ENCODE measurements around the gene TSHZ2.

The TSHZ2 gene

GRCh38 chr20:53488775-53489272 is 516.7 kb downstream of the TSHZ2 start:
- Histone ChIP-seq H3K9ac (ENCODE audit: low read depth in 1 of 2, low read length in 2 of 2) (no peak overlapping the region), H3K27ac (ENCODE audit: low read depth in 2 of 2, low read length in 2 of 2) (no peak overlapping the region), H3K27me3 (ENCODE audit: control insufficient read depth in 2 of 2, insufficient read depth in 2 of 2, low read length in 2 of 2) (no peaks in the 10 kb centered on the region), H3K4me3 (ENCODE audit: low read length in 2 of 2) (no peak overlapping the region), H3K4me1 (ENCODE audit: control insufficient read depth in 2 of 2, insufficient read depth in 2 of 2, low read length in 2 of 2) (no peaks in the 10 kb centered on the region), H3K36me3 (ENCODE audit: control insufficient read depth in 2 of 2, insufficient read depth in 2 of 2, low read length in 2 of 2) (no peaks in the 10 kb centered on the region), H3K9me3 (ENCODE audit: control insufficient read depth in 2 of 2, low read length in 2 of 2) (no peaks in the 10 kb centered on the region)

- no peaks in the 10 kb centered on the region for H3K36me3 ChIP-seq (ENCODE audit: control insufficient read depth in 2 of 2, insufficient read depth in 2 of 2, low read length in 2 of 2)
- no peaks in the 10 kb centered on the region for H3K27me3 ChIP-seq (ENCODE audit: control insufficient read depth in 2 of 2, insufficient read depth in 2 of 2, low read length in 2 of 2)
- no peak overlapping the region for H3K4me3 ChIP-seq (ENCODE audit: low read length in 2 of 2)
- H3K9me3 ChIP-seq (ENCODE audit: control insufficient read depth in 2 of 2, low read length in 2 of 2), result no peaks in the 10 kb centered on the region
- H3K4me1 ChIP-seq (ENCODE audit: control insufficient read depth in 2 of 2, insufficient read depth in 2 of 2, low read length in 2 of 2), result no peaks in the 10 kb centered on the region
- H3K27ac ChIP-seq (ENCODE audit: low read depth in 2 of 2, low read length in 2 of 2), result no peak overlapping the region
- H3K9ac ChIP-seq (ENCODE audit: low read depth in 1 of 2, low read length in 2 of 2), result no peak overlapping the region
These were observed 517.4 kb downstream of the TSHZ2 start for GRCh38 chr20:53489528-53489927.

GRCh38 chr20:53490620-53491019 is 518.5 kb downstream of the TSHZ2 start:
- Histone ChIP-seq H3K27me3 (ENCODE audit: control insufficient read depth in 2 of 2, insufficient read depth in 2 of 2, low read length in 2 of 2) (no peaks in the 10 kb centered on the region), H3K4me3 (ENCODE audit: low read length in 2 of 2) (no peak overlapping the region), H3K4me1 (ENCODE audit: control insufficient read depth in 2 of 2, insufficient read depth in 2 of 2, low read length in 2 of 2) (no peaks in the 10 kb centered on the region), H3K9ac (ENCODE audit: low read depth in 1 of 2, low read length in 2 of 2) (no peak overlapping the region), H3K27ac (ENCODE audit: low read depth in 2 of 2, low read length in 2 of 2) (no peak overlapping the region), H3K36me3 (ENCODE audit: control insufficient read depth in 2 of 2, insufficient read depth in 2 of 2, low read length in 2 of 2) (no peaks in the 10 kb centered on the region), H3K9me3 (ENCODE audit: control insufficient read depth in 2 of 2, low read length in 2 of 2) (no peaks in the 10 kb centered on the region)

- Histone ChIP-seq H3K27ac (ENCODE audit: low read depth in 2 of 2, low read length in 2 of 2) (no peak overlapping the region), H3K4me1 (ENCODE audit: control insufficient read depth in 2 of 2, insufficient read depth in 2 of 2, low read length in 2 of 2) (no peaks in the 10 kb centered on the region), H3K4me3 (ENCODE audit: low read length in 2 of 2) (no peak overlapping the region), H3K9ac (ENCODE audit: low read depth in 1 of 2, low read length in 2 of 2) (no peak overlapping the region), H3K36me3 (ENCODE audit: control insufficient read depth in 2 of 2, insufficient read depth in 2 of 2, low read length in 2 of 2) (no peaks in the 10 kb centered on the region), H3K27me3 (ENCODE audit: control insufficient read depth in 2 of 2, insufficient read depth in 2 of 2, low read length in 2 of 2) (no peaks in the 10 kb centered on the region), H3K9me3 (ENCODE audit: control insufficient read depth in 2 of 2, low read length in 2 of 2) (no peaks in the 10 kb centered on the region)
These were observed 519.3 kb downstream of the TSHZ2 start for GRCh38 chr20:53491462-53491861.

GRCh38 chr20:53492212-53492611 is 520.1 kb downstream of the TSHZ2 start:
- Histone ChIP-seq H3K27me3 (ENCODE audit: control insufficient read depth in 2 of 2, insufficient read depth in 2 of 2, low read length in 2 of 2) (no peaks in the 10 kb centered on the region), H3K9me3 (ENCODE audit: control insufficient read depth in 2 of 2, low read length in 2 of 2) (no peaks in the 10 kb centered on the region), H3K9ac (ENCODE audit: low read depth in 1 of 2, low read length in 2 of 2) (no peak overlapping the region), H3K4me1 (ENCODE audit: control insufficient read depth in 2 of 2, insufficient read depth in 2 of 2, low read length in 2 of 2) (no peaks in the 10 kb centered on the region), H3K4me3 (ENCODE audit: low read length in 2 of 2) (no peak overlapping the region), H3K36me3 (ENCODE audit: control insufficient read depth in 2 of 2, insufficient read depth in 2 of 2, low read length in 2 of 2) (no peaks in the 10 kb centered on the region), H3K27ac (ENCODE audit: low read depth in 2 of 2, low read length in 2 of 2) (no peak overlapping the region)

- Histone ChIP-seq H3K27me3 (ENCODE audit: control insufficient read depth in 2 of 2, insufficient read depth in 2 of 2, low read length in 2 of 2) (no peaks in the 10 kb centered on the region), H3K9ac (ENCODE audit: low read depth in 1 of 2, low read length in 2 of 2) (no peak overlapping the region), H3K4me3 (ENCODE audit: low read length in 2 of 2) (no peak overlapping the region), H3K9me3 (ENCODE audit: control insufficient read depth in 2 of 2, low read length in 2 of 2) (no peaks in the 10 kb centered on the region), H3K36me3 (ENCODE audit: control insufficient read depth in 2 of 2, insufficient read depth in 2 of 2, low read length in 2 of 2) (no peaks in the 10 kb centered on the region), H3K4me1 (ENCODE audit: control insufficient read depth in 2 of 2, insufficient read depth in 2 of 2, low read length in 2 of 2) (no peaks in the 10 kb centered on the region), H3K27ac (ENCODE audit: low read depth in 2 of 2, low read length in 2 of 2) (no peak overlapping the region)
These were observed 521.2 kb downstream of the TSHZ2 start for GRCh38 chr20:53493311-53493857.

- no peak overlapping the region for H3K4me3 ChIP-seq (ENCODE audit: low read length in 2 of 2)
These were observed 522.6 kb downstream of the TSHZ2 start for GRCh38 chr20:53494753-53495152.

GRCh38 chr20:53495398-53496092 is 523.4 kb downstream of the TSHZ2 start:
- no peak overlapping the region for H3K27ac ChIP-seq (ENCODE audit: low read depth in 2 of 2, low read length in 2 of 2)
- no peaks in the 10 kb centered on the region for H3K9me3 ChIP-seq (ENCODE audit: control insufficient read depth in 2 of 2, low read length in 2 of 2)
- H3K27me3 ChIP-seq (ENCODE audit: control insufficient read depth in 2 of 2, insufficient read depth in 2 of 2, low read length in 2 of 2), result no peaks in the 10 kb centered on the region

More at GRCh38 chr20:53494753-53495152, 522.6 kb downstream of the TSHZ2 start:
- Histone ChIP-seq H3K27me3 (ENCODE audit: control insufficient read depth in 2 of 2, insufficient read depth in 2 of 2, low read length in 2 of 2) (no peaks in the 10 kb centered on the region), H3K36me3 (ENCODE audit: control insufficient read depth in 2 of 2, insufficient read depth in 2 of 2, low read length in 2 of 2) (no peaks in the 10 kb centered on the region), H3K9me3 (ENCODE audit: control insufficient read depth in 2 of 2, low read length in 2 of 2) (no peaks in the 10 kb centered on the region), H3K4me1 (ENCODE audit: control insufficient read depth in 2 of 2, insufficient read depth in 2 of 2, low read length in 2 of 2) (no peaks in the 10 kb centered on the region), H3K9ac (ENCODE audit: low read depth in 1 of 2, low read length in 2 of 2) (no peak overlapping the region), H3K27ac (ENCODE audit: low read depth in 2 of 2, low read length in 2 of 2) (no peak overlapping the region)

GRCh38 chr20:53497246-53497645 is 525.1 kb downstream of the TSHZ2 start:
- Histone ChIP-seq H3K27ac (ENCODE audit: low read depth in 2 of 2, low read length in 2 of 2) (no peak overlapping the region), H3K27me3 (ENCODE audit: control insufficient read depth in 2 of 2, insufficient read depth in 2 of 2, low read length in 2 of 2) (no peaks in the 10 kb centered on the region), H3K9ac (ENCODE audit: low read depth in 1 of 2, low read length in 2 of 2) (no peak overlapping the region), H3K4me3 (ENCODE audit: low read length in 2 of 2) (no peak overlapping the region), H3K36me3 (ENCODE audit: control insufficient read depth in 2 of 2, insufficient read depth in 2 of 2, low read length in 2 of 2) (no peaks in the 10 kb centered on the region), H3K9me3 (ENCODE audit: control insufficient read depth in 2 of 2, low read length in 2 of 2) (no peaks in the 10 kb centered on the region), H3K4me1 (ENCODE audit: control insufficient read depth in 2 of 2, insufficient read depth in 2 of 2, low read length in 2 of 2) (no peaks in the 10 kb centered on the region)

More at GRCh38 chr20:53495398-53496092, 523.4 kb downstream of the TSHZ2 start:
- no peaks in the 10 kb centered on the region for H3K4me1 ChIP-seq (ENCODE audit: control insufficient read depth in 2 of 2, insufficient read depth in 2 of 2, low read length in 2 of 2)
- no peaks in the 10 kb centered on the region for H3K36me3 ChIP-seq (ENCODE audit: control insufficient read depth in 2 of 2, insufficient read depth in 2 of 2, low read length in 2 of 2)
- H3K9ac ChIP-seq (ENCODE audit: low read depth in 1 of 2, low read length in 2 of 2), result no peak overlapping the region
- no peak overlapping the region for H3K4me3 ChIP-seq (ENCODE audit: low read length in 2 of 2)

GRCh38 chr20:53498341-53498740 is 526.2 kb downstream of the TSHZ2 start:
- Histone ChIP-seq H3K27ac (ENCODE audit: low read depth in 2 of 2, low read length in 2 of 2) (no peak overlapping the region), H3K4me1 (ENCODE audit: control insufficient read depth in 2 of 2, insufficient read depth in 2 of 2, low read length in 2 of 2) (no peaks in the 10 kb centered on the region), H3K9ac (ENCODE audit: low read depth in 1 of 2, low read length in 2 of 2) (no peak overlapping the region), H3K36me3 (ENCODE audit: control insufficient read depth in 2 of 2, insufficient read depth in 2 of 2, low read length in 2 of 2) (no peaks in the 10 kb centered on the region), H3K27me3 (ENCODE audit: control insufficient read depth in 2 of 2, insufficient read depth in 2 of 2, low read length in 2 of 2) (no peaks in the 10 kb centered on the region), H3K9me3 (ENCODE audit: control insufficient read depth in 2 of 2, low read length in 2 of 2) (no peaks in the 10 kb centered on the region), H3K4me3 (ENCODE audit: low read length in 2 of 2) (no peak overlapping the region)

Data from mucosa of rectum (tissue), 2 donors.